Activated CD4-positive, CD25-positive, alpha-beta regulatory T cell treated with anti-CD3 and anti-CD28 coated beads, Interleukin-2, amount 50 U/mL, for 16 hours (primary cell): ENCODE measurements around the gene C1QTNF4.
"Not testable (repeated sequence)": the region's sequence is repeated elsewhere in the genome, so short reads cannot be mapped to it uniquely, and the experiment has no call there.

Experiments
- DNase-seq: peaks from one replicate; pipeline ENCODE4 v3.0.0-alpha.2; 2020; ENCODE audit warnings: low read depth, low spot score

C1QTNF4 gene

GRCh38 chr11:47566149-47566698, 28.0 kb downstream of the C1QTNF4 start:
- no peak for DNase-seq

GRCh38 chr11:47565340-47566148, 28.7 kb downstream of the C1QTNF4 start, which contains the start of gene PTPMT1:
Gene PTPMT1, plus strand, starts transcription at chr11:47565599. Its CDS starts 24 bp downstream, at chr11:47565623.
- DNase-seq, result peak; percentile 30

GRCh38 chr11:47564933-47565339, 29.3 kb downstream of the C1QTNF4 start:
- no peak for DNase-seq

- not testable (repeated sequence) for DNase-seq
Measured at GRCh38 chr11:47564366-47564765, 29.8 kb downstream of the C1QTNF4 start.

GRCh38 chr11:47562393-47562792, 31.8 kb downstream of the C1QTNF4 start:
- not testable (repeated sequence) for DNase-seq

- no peak for DNase-seq
Measured at GRCh38 chr11:47560426-47560825, 33.8 kb downstream of the C1QTNF4 start.

- no peak for DNase-seq
Measured at GRCh38 chr11:47558695-47559094, 35.5 kb downstream of the C1QTNF4 start.

GRCh38 chr11:47557004-47557403, 37.2 kb downstream of the C1QTNF4 start:
- DNase-seq, result not testable (repeated sequence)

GRCh38 chr11:47553406-47553743, 40.8 kb downstream of the C1QTNF4 start:
- no peak for DNase-seq

- peak; percentile 89 for DNase-seq
Measured at GRCh38 chr11:47552566-47553405, 41.4 kb downstream of the C1QTNF4 start, which contains the start of gene CELF1. Gene CELF1, minus strand, starts transcription at chr11:47553132. Its CDS starts 53,609 bp downstream, at chr11:47499523.

GRCh38 chr11:47552056-47552565, 42.1 kb downstream of the C1QTNF4 start:
- DNase-seq, result no peak

- no peak for DNase-seq
Measured at GRCh38 chr11:47551086-47551485, 43.1 kb downstream of the C1QTNF4 start.

- no peak for DNase-seq
Measured at GRCh38 chr11:47550288-47551047, 43.7 kb downstream of the C1QTNF4 start.

- not testable (repeated sequence) for DNase-seq
Measured at GRCh38 chr11:47546274-47546673, 47.9 kb downstream of the C1QTNF4 start.

GRCh38 chr11:47545298-47545697, 48.9 kb downstream of the C1QTNF4 start:
- no peak for DNase-seq

GRCh38 chr11:47541070-47541469, 53.1 kb downstream of the C1QTNF4 start:
- DNase-seq, result no peak

- no peak for DNase-seq
Measured at GRCh38 chr11:47539681-47540039, 54.6 kb downstream of the C1QTNF4 start.
